ENCODE results near the gene RAB3GAP2. TPM values are rescaled to one million over a fixed set of nuclear protein-coding genes. Genes with fewer than 3 reads are reported as not detected.

RAB3GAP2 gene
- total RNA-seq, 4 donors from 2014 or later, result 16.5 to 24.2 (median 18.0) TPM

GRCh38 chr1:220225957-220226356, 46.3 kb downstream of the RAB3GAP2 start:
- no peaks in the 10 kb centered on the region for H3K9me3 ChIP-seq
- TF ChIP-seq CTCF (IDR thresholded peaks at IDR 0.05 in 4 of 5, conservative IDR thresholded peaks at IDR 0.05 in 1 of 5) (no peak), POLR2A (IDR thresholded peaks at IDR 0.05) (no peak)
- H3K27me3 ChIP-seq, result no peaks in the 10 kb centered on the region
- H3K27ac ChIP-seq, result no peak overlapping the region
- in situ Hi-C loops (cut with MboI; ENCODE audit: low sequenced_read_pairs in 4 of 4) (no loop called here), intact Hi-C loops (cut with DNase I; ENCODE audit: low total_unique reads) (no loop called here)
- H3K36me3 ChIP-seq, result no peaks in the 10 kb centered on the region
- peaks cover 11 to 25% of the 10 kb centered on the region in 2 donors for H3K4me1 ChIP-seq
- no peak for DNase-seq
- no peak overlapping the region for H3K4me3 ChIP-seq
- ATAC-seq, result no peak

- Histone ChIP-seq H3K36me3 (no peaks in the 10 kb centered on the region), H3K4me1 (peaks cover 11 to 25% of the 10 kb centered on the region in 2 donors), H3K27me3 (no peaks in the 10 kb centered on the region), H3K4me3 (no peak overlapping the region), H3K9me3 (no peaks in the 10 kb centered on the region), H3K27ac (no peak overlapping the region)
- no peak for TF ChIP-seq CTCF (IDR thresholded peaks at IDR 0.05 in 4 of 5, conservative IDR thresholded peaks at IDR 0.05 in 1 of 5)
- no peak for TF ChIP-seq POLR2A (IDR thresholded peaks at IDR 0.05)
- DNase-seq, result no peak
- no peak for ATAC-seq
- intact Hi-C loops (cut with DNase I; ENCODE audit: low total_unique reads), result no loop called here
- in situ Hi-C loops (cut with MboI; ENCODE audit: low sequenced_read_pairs in 4 of 4), result no loop called here
These were observed 47.6 kb downstream of the RAB3GAP2 start for GRCh38 chr1:220224611-220225124.

GRCh38 chr1:220224033-220224432, 48.2 kb downstream of the RAB3GAP2 start:
- in situ Hi-C loops (cut with MboI; ENCODE audit: low sequenced_read_pairs in 4 of 4), result no loop called here
- Histone ChIP-seq H3K4me1 (peaks cover 12 to 30% of the 10 kb centered on the region in 2 donors), H3K36me3 (no peaks in the 10 kb centered on the region), H3K27ac (no peak overlapping the region), H3K27me3 (no peaks in the 10 kb centered on the region), H3K4me3 (no peak overlapping the region), H3K9me3 (no peaks in the 10 kb centered on the region)
- DNase-seq (no peak), ATAC-seq (no peak)
- intact Hi-C loops (cut with DNase I; ENCODE audit: low total_unique reads), result no loop called here
- TF ChIP-seq CTCF (IDR thresholded peaks at IDR 0.05 in 4 of 5, conservative IDR thresholded peaks at IDR 0.05 in 1 of 5) (no peak), POLR2A (IDR thresholded peaks at IDR 0.05) (no peak)

GRCh38 chr1:220222939-220223338, 49.3 kb downstream of the RAB3GAP2 start:
- Histone ChIP-seq H3K9me3 (no peaks in the 10 kb centered on the region), H3K36me3 (no peaks in the 10 kb centered on the region), H3K4me1 (peaks cover 14 to 35% of the 10 kb centered on the region in 2 donors), H3K27ac (no peak overlapping the region), H3K4me3 (no peak overlapping the region), H3K27me3 (no peaks in the 10 kb centered on the region)
- ATAC-seq (no peak), DNase-seq (no peak)
- intact Hi-C loops (cut with DNase I; ENCODE audit: low total_unique reads) (no loop called here), in situ Hi-C loops (cut with MboI; ENCODE audit: low sequenced_read_pairs in 4 of 4) (no loop called here)
- TF ChIP-seq CTCF (IDR thresholded peaks at IDR 0.05 in 4 of 5, conservative IDR thresholded peaks at IDR 0.05 in 1 of 5) (no peak), POLR2A (IDR thresholded peaks at IDR 0.05) (no peak)

GRCh38 chr1:220221670-220222069, 50.6 kb downstream of the RAB3GAP2 start:
- Histone ChIP-seq H3K4me3 (no peak overlapping the region), H3K4me1 (peaks cover 11 to 29% of the 10 kb centered on the region in 2 donors), H3K27ac (no peak overlapping the region), H3K9me3 (no peaks in the 10 kb centered on the region), H3K27me3 (no peaks in the 10 kb centered on the region), H3K36me3 (no peaks in the 10 kb centered on the region)
- DNase-seq (no peak), ATAC-seq (no peak)
- TF ChIP-seq CTCF (IDR thresholded peaks at IDR 0.05 in 4 of 5, conservative IDR thresholded peaks at IDR 0.05 in 1 of 5), result no peak
- no peak for TF ChIP-seq POLR2A (IDR thresholded peaks at IDR 0.05)
- in situ Hi-C loops (cut with MboI; ENCODE audit: low sequenced_read_pairs in 4 of 4), result no loop called here
- intact Hi-C loops (cut with DNase I; ENCODE audit: low total_unique reads), result no loop called here
